ENCODE measurements around the gene FPGT. TPM values are rescaled to one million over a fixed set of nuclear protein-coding genes. Genes with fewer than 3 reads are reported as not detected.
A peak's percentile ranks its signal among the peaks of the same experiment; 100 is the strongest.

FPGT gene
- total and polyA plus RNA-seq, 9 of the 15 experiments (the other 6 are each of a cell fraction or from before 2014, with no cell fraction given): 11.6 to 24.3 (median 22.5) TPM

GRCh38 chr1:74199504-74199903 lies 1.5 kb downstream of the FPGT start (continued):
- TF ChIP-seq ILF3 (IDR thresholded peaks at IDR 0.05; ENCODE audit: borderline replicate concordance) (no peak), NELFE (IDR thresholded peaks at IDR 0.05; ENCODE audit: insufficient read depth, insufficient read length) (no peak), ZNF395 (CRISPR knock-in tag; IDR thresholded peaks at IDR 0.05) (no peak), EP400 (IDR thresholded peaks at IDR 0.05) (peak; percentile 62), FOXK2 (conservative IDR thresholded peaks at IDR 0.05 in 1 of 2, IDR thresholded peaks at IDR 0.05 in 1 of 2; ENCODE audit: low read depth in 2 of 2) (0 out of 4 replicates have a peak, but pooled peaks of 1 of the 2 experiments have one; percentile 12), MECOM (CRISPR knock-in tag; IDR thresholded peaks at IDR 0.05) (no peak), RBM15 (IDR thresholded peaks at IDR 0.05; ENCODE audit: insufficient read depth, low read length) (no peak), GMEB1 (CRISPR knock-in tag; IDR thresholded peaks at IDR 0.05) (no peak), U2AF1 (optimal IDR thresholded peaks at IDR 0.05; ENCODE audit: low read depth, low read length) (no peak), SMARCA4 (IDR thresholded peaks at IDR 0.05) (no peak), ZBTB43 (CRISPR knock-in tag; IDR thresholded peaks at IDR 0.05) (no peak), ZNF77 (CRISPR knock-in tag; IDR thresholded peaks at IDR 0.05) (no peak), GTF3C2 (IDR thresholded peaks at IDR 0.05; ENCODE audit: borderline replicate concordance, extremely low read depth, insufficient read length) (no peak), E2F8 (IDR thresholded peaks at IDR 0.05; ENCODE audit: low read depth, partially characterized antibody) (no peak), HIVEP1 (CRISPR knock-in tag; IDR thresholded peaks at IDR 0.05) (no peak)

All from K562 (cell line).